Limb (tissue), 2 donors: ENCODE results near the gene TMCC2.
A peak's percentile ranks its signal among the peaks of the same experiment; 100 is the strongest.
"Not testable (repeated sequence)": the region's sequence is repeated elsewhere in the genome, so short reads cannot be mapped to it uniquely, and the experiment has no call there.

Experiments
- DNase-seq, 2 donors: peaks; one replicate each; pipeline ENCODE4 v3.0.0-alpha.2; 2016; ENCODE audit errors: extremely low spot score in 2 of 2

The TMCC2 gene

DNA sequence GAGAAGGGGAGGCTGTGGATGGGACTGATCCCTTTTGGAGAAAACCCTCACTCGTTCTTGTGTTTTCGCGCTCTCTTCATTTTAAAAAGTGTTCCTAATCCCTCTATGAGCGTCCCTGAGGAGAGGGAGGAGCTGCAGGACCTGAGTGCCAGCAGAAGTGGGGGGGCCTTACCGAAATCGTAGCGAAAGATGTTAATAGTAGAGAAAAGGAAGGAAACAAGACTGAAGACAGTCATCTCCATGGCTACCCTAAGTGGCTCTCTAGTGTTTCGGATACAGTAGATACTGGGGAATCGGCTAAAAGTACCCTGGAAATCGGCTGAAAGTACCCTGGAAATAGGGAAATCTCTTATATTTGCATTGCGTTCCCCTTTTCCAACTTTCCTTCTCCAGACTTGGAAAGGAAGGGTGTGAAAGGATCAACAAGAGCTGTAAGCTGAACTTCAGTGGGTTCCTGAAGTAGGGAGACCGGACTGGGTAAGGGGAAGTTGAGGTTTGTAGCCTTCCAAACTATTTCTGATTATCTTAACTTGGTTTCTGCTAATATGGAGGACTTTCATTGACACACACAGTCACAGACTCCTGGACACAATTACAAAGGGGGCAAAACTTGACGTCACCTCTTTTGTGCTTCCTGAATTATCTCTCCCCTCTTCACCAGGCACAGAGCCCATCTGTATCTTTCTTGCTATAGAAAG is 15.8 kb upstream of the TMCC2 start:
- DNase-seq, result no peak

DNA sequence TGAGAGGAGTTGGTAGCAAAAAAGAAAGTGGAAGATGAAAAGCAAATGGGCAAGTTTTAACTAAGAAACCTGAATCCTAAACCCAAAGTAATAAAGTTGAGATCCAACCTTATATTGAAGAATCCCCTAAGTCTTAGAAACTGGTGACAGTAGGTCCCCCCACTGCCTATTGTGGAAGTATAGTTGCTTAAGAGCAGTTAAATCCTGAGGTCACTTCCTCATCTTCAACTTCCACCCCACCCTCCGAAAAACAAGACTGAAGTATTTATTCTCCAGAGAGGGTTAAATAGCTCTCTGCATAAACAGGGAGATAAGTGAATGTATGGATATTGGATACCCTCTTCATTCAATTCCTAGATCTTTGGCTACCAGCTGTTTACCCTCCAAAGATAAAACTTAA is 13.0 kb upstream of the TMCC2 start:
- no peak for DNase-seq

DNA sequence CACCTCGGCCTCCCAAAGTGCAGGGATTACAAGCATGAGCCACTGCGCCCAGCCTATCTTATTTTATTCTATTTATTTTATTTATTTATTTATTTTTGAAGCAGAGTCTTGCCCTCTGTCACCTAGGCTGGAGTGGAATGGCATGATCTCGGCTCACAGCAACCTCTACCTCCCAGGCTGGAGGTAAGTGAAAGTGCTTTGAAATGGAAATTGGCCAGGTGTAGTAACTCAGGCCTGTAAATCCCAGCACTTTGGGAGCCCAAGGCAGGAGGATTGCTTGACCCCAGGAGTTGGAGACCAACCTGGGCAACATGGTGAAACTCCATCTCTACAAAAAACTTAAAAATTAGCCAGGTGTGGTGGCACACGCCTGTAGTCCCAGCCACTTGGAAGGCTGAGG is 11.2 kb upstream of the TMCC2 start:
- no peak for DNase-seq

DNA sequence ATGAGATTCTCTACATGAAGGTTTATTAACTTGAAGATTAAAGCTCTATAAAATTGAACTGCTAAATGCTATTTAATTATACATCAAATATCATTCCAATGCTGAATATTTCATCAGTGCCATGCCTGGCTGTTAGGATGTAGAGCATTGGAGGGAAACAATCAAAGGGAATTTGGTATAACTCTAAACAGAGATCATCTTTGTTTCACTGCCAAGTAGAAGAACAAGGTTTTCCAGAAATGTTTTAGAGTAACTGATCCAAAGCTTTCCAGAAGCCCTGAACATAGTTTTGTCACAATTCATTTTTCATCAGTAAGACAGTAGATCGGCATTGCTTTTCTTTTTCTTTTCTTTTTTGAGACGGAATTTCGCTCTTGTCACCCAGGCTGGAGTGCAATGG is 10.3 kb upstream of the TMCC2 start:
- DNase-seq, result no peak

DNA sequence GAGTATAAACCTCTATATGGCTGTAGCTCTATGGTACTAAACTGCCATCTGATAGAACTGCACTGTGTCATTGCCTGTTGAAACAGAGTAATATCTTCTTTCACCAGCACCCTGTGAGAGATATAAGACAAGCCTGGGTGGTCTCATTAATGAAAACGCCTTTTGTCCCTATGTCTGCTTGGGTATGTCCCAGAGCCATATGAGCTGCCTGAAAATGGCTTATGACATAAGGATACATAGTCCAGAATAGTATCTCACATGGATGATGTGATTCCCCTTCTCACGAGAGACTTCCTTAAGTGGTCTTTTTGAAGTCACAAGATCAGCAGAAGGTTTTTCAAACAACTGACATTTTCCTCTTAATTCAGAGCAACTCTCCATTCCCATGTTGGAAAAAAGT is 7.3 kb upstream of the TMCC2 start:
- DNase-seq, result no peak

DNA sequence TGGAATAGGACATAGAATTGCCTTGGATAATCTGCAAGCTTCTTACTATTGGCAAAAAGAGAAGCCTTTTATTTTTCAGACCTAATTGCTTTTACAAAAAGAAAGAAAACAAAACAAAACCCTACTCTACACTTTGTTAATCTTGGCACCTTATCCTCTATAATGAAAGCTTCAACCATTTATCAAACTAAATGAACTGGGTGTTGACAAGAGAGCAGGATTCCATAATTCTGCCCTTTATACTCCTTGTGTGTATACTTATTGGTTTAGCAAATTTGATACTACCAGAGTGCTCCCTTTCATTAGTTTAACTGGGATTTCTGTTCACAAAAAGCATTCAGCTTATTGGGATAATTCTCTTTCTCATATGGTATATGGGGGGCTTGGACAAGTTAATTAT is 3.0 kb upstream of the TMCC2 start:
- no peak for DNase-seq

DNA sequence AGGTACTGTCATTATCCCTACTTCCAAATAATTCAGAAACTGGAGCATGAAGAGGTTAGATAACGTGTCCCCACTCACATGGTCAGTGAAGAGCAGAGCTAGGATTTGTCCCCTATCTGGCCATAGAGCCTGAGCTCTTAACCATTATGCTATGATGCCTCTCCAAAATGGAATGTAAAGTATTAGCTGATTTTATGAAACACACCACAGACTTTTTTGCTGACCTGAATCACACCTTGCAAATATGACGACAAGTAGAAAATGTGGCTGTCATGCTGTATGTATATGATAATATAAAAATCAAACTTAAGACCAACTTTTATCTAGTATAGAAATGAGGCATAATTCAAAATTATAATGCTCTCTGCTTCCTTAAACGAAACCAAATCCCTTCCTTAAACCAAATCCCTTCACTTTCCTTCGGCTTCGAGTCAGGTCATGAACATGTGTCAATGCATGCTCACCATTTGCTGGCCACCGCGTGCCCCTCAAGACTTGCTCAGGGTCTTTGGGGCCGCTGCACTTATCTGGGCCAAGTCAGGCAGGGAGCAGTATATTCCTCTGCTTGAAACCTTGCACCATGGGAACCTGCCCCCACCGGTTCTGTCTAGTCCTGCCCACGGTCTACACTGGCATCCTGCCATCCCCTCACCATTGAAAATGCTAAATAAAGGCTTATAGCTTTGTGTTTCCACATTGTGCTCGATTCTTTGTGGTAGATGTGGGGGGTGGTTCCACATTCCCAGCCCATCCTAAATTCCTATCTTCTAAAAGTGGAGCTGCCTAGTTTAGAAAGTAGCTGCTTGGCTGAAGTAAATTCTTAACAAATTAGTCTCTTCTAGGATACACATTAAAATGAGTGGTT is 1.6 kb upstream of the TMCC2 start:
- DNase-seq, result no peak

DNA sequence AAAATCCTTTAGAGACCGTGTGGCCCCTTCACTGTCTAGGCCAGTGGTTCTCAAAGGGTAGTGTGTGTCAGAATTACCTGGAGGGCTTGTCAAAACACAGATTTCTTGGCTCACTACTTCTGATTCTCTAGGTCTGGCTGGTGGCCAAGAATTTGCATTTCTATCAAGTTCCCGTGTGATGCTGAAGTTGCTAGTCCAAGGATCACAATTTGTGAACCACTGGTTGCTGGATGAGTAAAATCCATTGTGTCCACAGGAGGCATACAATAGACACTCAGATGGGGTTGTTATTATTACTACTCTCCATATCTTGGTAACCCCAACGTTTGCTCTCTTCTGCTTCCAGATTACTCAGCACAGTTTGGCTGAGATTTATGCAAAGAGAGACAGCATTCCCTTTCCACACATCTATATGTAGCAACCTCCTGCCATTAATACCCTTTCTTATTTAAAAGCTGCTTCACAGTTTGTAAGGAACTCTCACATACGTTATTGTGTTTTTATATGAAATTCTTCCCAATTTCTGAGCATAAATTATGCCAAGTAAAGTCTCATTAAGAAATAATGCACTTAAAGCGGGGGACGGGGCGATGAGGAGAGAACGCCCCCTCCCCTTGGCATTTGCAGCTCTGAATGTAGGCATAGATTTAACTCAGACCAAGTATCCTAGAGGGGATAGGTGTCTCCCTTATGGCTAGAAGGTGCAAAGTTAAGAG is 720 bp upstream of the TMCC2 start:
- no peak for DNase-seq

DNA sequence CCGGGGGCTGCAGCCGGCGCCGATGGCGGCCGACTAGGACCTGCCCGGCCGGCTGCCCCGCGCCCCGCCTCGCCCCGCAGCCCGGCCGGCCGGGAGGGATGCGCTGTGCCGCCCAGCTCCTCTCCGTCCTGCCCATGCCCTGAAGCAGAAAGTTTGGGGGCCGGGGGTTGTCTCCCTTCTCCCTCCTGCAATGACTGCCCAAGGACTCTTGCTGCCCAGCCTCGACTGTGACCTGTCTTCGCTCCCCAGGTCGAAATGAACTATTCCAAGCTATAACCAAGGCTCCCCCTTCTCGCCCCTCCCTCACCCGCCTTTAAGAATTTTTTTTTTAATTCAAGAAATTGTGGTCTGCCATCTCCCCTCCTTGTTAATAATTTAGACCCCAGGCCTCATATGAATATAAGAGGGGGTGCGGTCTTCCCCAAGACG is 361 bp downstream of the TMCC2 start:
- DNase-seq, result no peak

DNA sequence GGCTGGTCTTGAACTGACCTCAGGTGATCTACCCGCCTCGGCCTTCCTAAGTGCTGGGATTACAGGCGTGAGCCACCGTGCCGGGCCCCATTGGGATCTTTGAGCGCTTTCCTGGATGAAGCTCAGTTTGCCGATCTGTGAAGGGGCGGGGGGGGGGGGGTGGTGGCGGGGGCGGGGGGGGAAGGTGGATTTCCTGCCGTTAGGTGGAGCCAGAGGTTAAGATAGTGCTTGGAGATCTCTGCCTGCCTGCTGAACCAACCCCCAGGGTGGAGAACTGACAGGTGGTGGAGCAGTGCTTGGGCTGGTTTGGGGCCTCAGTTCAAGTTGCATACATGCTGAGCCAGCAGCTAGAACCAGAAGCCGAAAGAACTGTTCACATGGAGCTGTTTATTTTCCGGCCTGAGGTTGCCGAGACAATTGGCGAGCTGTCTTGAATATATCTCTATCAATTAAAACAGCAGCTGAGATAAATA is 1.7 kb downstream of the TMCC2 start:
- DNase-seq, result peak; percentile 70 to 74

DNA sequence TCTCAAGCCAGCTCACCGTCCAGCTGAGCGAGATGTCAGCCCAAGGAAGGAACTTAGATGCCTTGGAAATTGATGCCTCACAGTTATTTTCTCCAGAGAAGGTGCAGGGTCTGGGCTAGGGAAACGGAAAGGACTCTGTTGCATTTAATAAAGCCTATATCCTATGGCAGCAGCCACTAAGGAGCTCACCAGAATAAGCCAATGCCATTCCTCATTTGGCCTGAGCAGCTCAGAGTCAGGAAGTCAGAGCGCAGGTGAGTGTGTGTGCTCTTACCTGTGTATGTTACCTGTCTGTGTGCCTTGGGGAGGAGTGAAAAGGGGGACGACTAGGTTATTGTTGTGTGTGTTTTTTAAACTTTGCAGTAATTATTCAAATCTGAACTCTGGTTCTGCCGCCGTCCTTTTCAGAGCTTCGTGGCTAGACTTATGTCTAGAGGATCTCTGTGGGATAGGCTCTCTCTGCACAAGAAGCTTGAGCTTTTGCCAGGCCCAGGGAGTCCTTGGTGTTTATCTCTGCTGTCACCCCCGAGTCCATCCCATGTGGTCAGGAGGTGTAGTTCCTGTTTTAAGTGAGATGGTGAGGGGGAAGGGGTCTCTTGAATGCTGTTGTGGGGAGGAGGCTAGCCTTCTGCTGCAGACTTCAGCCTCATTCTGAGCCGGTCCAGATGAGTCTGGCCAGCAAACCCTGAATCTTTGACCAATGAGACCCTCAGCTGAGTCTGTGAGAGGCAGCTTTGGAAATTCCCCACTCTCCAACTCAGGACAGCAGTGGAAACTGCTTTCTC is 2.4 kb downstream of the TMCC2 start:
- no peak for DNase-seq

DNA sequence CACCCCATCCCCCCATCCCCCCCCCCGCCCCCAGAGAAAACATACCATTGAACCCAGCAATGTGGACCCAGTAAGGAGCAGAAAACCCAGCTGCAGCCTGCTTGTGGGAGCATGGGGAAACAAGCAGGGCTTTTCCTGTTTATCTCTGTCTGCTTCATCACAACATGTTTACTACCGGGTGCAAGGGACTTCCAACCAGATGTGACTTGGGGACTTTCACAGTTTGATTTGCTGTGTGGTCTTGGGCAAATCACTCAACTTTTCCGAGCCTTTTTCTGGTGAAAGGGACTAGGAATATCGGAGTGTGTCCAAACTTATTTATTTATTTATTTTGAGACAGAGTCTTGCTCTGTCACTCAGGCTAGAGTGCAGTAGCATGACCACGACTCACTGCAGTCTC is 3.2 kb downstream of the TMCC2 start:
- no peak for DNase-seq

DNA sequence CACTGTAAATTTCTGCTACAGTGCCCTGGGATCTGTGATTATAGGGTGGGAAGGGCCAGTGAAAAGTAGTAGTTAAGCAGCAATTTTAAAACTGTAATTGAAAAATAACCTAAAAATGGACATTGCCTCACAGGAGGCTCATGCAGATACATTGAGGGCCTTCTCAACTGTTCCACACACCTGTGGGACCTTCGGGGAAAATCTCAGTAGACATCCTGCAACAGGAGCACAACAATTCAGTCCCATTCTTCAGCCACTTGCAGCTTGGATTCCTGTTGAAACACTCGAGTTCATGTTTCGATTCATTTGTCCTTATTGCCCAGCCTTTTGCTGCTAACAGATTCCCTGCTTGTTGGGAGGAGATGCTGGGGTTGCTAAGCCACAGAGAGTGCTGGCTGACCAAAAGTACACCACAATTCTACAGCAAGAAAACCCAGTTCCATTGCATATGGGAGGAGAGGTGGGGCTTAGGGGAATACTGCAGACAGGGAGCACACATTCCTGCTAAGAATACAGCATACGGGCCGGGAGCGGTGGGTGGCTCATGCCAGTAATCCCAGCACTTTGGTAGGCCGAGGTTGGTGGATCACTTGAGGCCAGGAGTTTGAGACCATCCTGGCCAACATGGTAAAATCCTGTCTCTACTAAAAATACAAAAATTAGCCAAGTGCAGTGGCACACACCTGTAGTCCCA is 4.5 kb downstream of the TMCC2 start:
- DNase-seq, result no peak

DNA sequence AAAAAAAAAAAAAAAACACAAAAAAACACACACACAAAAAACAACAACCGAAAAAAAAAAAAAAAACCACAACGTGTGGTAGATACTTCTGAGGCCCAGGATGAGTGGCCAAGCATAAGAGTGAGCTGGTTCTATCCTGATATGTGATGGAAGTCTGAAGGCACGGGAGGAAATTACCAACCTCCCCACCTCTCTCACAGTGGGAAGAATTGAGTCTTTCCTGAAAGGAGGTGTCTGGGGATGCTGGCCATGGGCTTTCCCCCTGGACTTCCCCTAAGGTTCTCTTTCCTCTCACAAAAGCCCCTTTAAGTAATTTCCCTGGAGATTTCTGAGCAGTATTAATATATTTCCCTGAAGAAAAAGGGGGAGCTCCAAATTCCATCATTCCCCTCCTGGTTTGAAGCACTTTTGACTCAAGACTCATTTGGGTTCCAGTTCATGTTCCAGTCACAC is 5.2 kb downstream of the TMCC2 start:
- no peak for DNase-seq

DNA sequence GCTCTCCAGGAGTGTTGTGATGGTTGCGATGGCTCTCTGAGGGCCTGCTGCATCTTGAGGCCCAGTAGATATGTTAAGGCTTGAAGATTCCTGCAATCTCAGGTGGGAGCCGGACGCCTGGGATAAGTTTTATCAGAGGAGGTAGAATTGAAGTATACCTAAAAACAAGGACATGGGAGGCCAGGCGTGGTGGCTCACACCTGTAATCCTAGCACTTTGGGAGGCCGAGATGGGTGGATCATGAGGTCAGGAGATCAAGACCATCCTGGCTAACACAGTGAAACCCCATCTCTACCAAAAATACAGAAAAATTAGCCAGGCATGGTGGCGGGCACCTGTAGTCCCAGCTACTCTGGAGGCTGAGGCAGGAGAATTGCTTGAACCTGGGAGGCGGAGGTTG is 6.2 kb downstream of the TMCC2 start:
- not testable (repeated sequence) for DNase-seq

DNA sequence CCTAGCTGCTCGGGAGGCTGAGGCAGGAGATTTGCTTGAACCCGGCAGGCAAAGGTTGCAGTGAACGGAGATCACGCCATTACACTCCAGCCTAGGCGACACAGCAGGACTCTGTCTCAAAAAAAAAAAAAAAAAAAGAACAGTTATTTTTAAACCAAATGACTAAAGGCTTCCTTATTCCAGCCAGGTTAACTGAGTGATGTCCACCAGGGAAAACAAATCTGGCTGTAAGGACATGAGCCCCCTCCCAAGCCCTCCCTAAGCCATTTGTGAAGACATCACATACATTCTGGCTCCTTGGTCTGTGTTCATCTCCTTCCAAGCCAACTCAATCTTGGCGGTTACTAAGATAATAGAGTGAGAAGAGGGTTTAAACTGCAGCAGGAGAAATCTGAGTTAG is 8.2 kb downstream of the TMCC2 start:
- DNase-seq, result no peak

DNA sequence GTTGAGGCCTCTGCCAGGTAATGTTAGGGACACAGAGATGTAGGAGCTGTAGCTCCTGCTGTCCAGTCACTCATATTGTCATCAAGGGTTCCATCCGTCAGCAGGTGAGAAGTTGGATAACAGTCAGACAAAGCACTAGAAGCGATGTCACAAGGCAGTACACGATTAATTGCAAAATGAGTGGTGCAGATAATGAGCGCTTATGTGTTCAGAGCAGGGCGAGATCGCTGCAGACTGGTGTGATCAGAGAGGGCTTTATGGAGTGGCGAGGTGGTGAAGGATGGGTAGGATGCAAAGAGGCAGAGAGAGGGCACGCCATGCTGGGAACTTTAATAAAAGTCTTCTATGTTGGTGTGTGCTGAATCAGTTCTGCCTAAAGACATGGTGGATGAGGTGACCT is 8.8 kb downstream of the TMCC2 start:
- no peak for DNase-seq

DNA sequence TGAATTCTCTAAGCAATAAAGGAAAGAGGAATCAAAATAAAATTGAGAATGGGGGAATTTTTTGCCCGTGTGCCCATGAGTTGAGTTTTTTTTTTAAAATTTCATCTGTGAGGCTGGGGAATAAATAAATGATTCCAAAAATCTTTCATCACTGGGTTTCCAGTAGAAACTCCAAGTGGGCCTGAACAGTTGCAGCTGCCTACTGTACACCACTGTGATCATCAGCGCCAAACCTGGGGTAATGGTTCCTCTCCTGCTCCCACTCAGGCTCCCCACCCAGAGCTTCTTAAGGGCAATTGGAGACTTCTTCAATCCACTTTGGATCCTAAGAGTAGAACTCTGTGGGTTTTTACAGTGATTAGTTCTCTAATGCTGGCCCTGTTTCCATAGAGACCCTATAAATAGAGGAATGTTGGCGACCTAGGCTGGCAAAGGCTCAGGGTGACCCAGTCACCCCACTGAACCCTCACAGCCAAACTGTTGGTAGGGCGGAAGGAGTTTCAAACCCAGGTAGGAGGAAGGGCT is 9.3 kb downstream of the TMCC2 start:
- no peak for DNase-seq

DNA sequence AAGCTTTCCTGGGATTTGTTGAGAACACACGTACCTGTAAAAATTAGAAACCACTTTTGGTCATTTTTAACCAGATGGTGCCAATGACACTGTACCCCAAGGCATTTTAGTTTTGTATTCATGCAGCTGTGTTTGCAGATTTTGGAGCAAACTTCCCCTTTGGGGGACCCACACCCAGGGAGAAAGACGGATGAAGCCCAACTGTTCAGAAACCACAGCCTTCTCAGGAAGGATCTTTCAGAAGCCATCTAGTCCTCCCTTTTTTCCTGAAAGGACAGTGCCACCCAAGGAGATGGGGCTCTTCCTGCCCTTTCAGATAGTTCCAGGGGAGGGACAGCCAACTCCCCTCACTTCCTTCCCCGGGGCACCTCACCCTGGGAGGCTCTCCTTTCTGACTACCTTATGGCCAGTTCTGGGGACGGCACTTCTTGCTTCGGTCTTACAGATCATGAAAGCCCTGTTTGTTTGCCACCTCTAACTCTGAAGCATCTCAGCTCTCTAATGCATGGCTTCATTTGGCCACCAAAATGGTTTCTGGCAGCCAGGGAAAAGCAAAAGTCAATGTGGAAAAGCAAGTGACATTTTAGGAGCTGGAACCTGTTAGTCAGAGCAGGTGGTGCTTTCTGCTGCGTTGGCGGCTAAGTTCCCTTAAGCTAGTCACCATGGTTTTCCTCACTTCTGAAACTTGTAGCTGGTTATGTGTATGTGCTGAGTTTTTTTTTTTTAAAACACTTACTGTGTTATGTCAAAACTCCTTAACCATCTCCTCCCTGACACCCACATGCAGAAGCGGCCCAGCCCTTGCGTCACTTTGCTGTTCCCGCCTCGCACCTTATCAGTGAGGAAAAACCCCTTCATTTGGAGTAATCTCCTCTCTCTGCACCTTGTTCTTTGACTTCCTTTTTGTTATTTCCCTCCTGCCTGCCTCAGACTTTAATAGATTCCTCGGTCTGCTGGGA is 10.1 kb downstream of the TMCC2 start:
- DNase-seq, result no peak
